SK-N-SH (cell line): ENCODE data around the gene TJAP1. TPM values are rescaled to one million over a fixed set of nuclear protein-coding genes. Genes with fewer than 3 reads are reported as not detected.

Experiments used
- CTCF ChIA-PET: fragments of 300-600, 350-600 bp; formaldehyde crosslinking; extraction: SDS; loops from one replicate; lab custom pipeline; 2021; lab: Yijun Ruan, JAX
- POLR2A ChIA-PET: fragments of 350-600 bp; sonication (Branson Sonifier 250); formaldehyde crosslinking; extraction: SDS; loops from one replicate; lab custom pipeline; 2020; ENCODE audit warnings: antibody characterized with exemption, inconsistent platforms; lab: Yijun Ruan, JAX
- DNase-seq: peaks from one replicate; pipeline ENCODE4 v3.0.0; 2012
- H2AFZ ChIP-seq: fragments of 200-600 bp; sonication (generic); 2 replicates; pipeline ENCODE4 v1.8.1; 2016; ENCODE audit warnings: antibody characterized with exemption, mild to moderate bottlenecking, low read depth
- H3F3A ChIP-seq: fragments of 200-600 bp; sonication (generic); replicated peaks from 2 replicates; pipeline ENCODE3; 2016; ENCODE audit warnings: antibody characterized with exemption, mild to moderate bottlenecking; ENCODE audit not compliant: insufficient read depth
- H3K27ac ChIP-seq, 2 experiments: fragments of 200-500 bp in 1 of 2; fragments of 200-600 bp in 1 of 2; sonication (Bioruptor generic) in 1 of 2; sonication (generic), shearing (Covaris generic) in 1 of 2; 2 replicates each; pipeline versions ENCODE4 v1.5.1 to v1.6.1; 2014 to 2016; ENCODE audit warnings: low read depth in 2 of 2, inconsistent platforms in 1 of 2, low read length in 1 of 2, mild to moderate bottlenecking in 1 of 2, mixed read lengths in 1 of 2
- H3K27me3 ChIP-seq: fragments of 200-600 bp; sonication (generic), shearing (Covaris generic); 2 replicates; pipeline ENCODE4 v1.6.1; 2016; ENCODE audit warnings: mixed run types; ENCODE audit not compliant: insufficient read depth
- H3K36me3 ChIP-seq, 2 experiments: fragments of 200-500 bp in 1 of 2; fragments of 200-600 bp in 1 of 2; sonication (Bioruptor generic) in 1 of 2; sonication (generic) in 1 of 2; replicated peaks in 1 of 2; 2 replicates each; pipeline versions ENCODE3 to v1.5.1; 2014 to 2016; ENCODE audit warnings: low read length in 1 of 2, mild to moderate bottlenecking in 1 of 2; ENCODE audit not compliant: insufficient read depth in 2 of 2, control insufficient read depth in 1 of 2
- H3K4me1 ChIP-seq, 2 experiments: fragments of 200-500 bp in 1 of 2; fragments of 200-600 bp in 1 of 2; sonication (Bioruptor generic) in 1 of 2; sonication (generic), shearing (Covaris generic) in 1 of 2; 2 replicates each; pipeline versions ENCODE4 v1.5.1 to v1.6.1; 2014 to 2016; ENCODE audit warnings: low read depth in 1 of 2, low read length in 1 of 2, mixed run types in 1 of 2; ENCODE audit not compliant: insufficient read depth in 2 of 2, control insufficient read depth in 1 of 2
- H3K4me2 ChIP-seq: fragments of 200-600 bp; sonication (generic), shearing (Covaris generic); 2 replicates; pipeline ENCODE4 v1.6.1; 2017; ENCODE audit warnings: mixed run types
- H3K4me3 ChIP-seq, 2 experiments: fragments of 200-500 bp in 1 of 2; fragments of 200-600 bp in 1 of 2; sonication (Bioruptor generic) in 1 of 2; sonication (generic), shearing (Covaris generic) in 1 of 2; 2 replicates each; pipeline versions ENCODE4 v1.5.1 to v1.8.1; 2014 to 2016; ENCODE audit warnings: low read depth in 2 of 2, inconsistent platforms in 1 of 2, low read length in 1 of 2, mild to moderate bottlenecking in 1 of 2, mixed read lengths in 1 of 2, moderate library complexity in 1 of 2
- H3K79me2 ChIP-seq: fragments of 200-600 bp; sonication (generic); 2 replicates; pipeline ENCODE4 v1.8.1; 2017; ENCODE audit warnings: mild to moderate bottlenecking; ENCODE audit not compliant: insufficient read depth
- H3K9ac ChIP-seq: fragments of 200-600 bp; sonication (generic); 2 replicates; pipeline ENCODE4 v1.6.1; 2017; ENCODE audit warnings: mixed run types
- H3K9me2 ChIP-seq: fragments of 200-600 bp; sonication (generic); 2 replicates; pipeline ENCODE4 v1.6.1; 2017; ENCODE audit warnings: mixed run types
- H3K9me3 ChIP-seq: fragments of 200-600 bp; sonication (generic); 2 replicates; pipeline ENCODE4 v1.6.1; 2017; ENCODE audit warnings: mixed run types, mild to moderate bottlenecking, moderate library complexity
- H4K20me1 ChIP-seq: fragments of 200-600 bp; sonication (generic); 2 replicates; pipeline ENCODE4 v1.6.1; 2017; ENCODE audit warnings: mild to moderate bottlenecking, mixed run types; ENCODE audit not compliant: insufficient read depth
- CHD2 ChIP-seq: fragments of 150-350 bp; IDR thresholded peaks from 2 replicates; pipeline ENCODE4 v1.6.1; 2018; ENCODE audit warnings: low read length; ENCODE audit not compliant: partially characterized antibody
- FOXJ3 ChIP-seq: sonication (generic); formaldehyde crosslinking; IDR thresholded peaks from 2 replicates; pipeline ENCODE4 v1.5.1; 2020; ENCODE audit warnings: mild to moderate bottlenecking, missing genetic modification reagents
- FOXM1 ChIP-seq: IDR thresholded peaks from 2 replicates; pipeline ENCODE4 v1.4.0; 2012; ENCODE audit warnings: low read depth, mild to moderate bottlenecking
- GABPA ChIP-seq: IDR thresholded peaks from 2 replicates; pipeline ENCODE4 v1.4.0; 2012; ENCODE audit warnings: low read depth, mild to moderate bottlenecking
- JUND ChIP-seq: IDR thresholded peaks from 2 replicates; pipeline ENCODE4 v1.4.0; 2012
- MEF2A ChIP-seq: IDR thresholded peaks from 2 replicates; pipeline ENCODE4 v1.4.0; 2012; ENCODE audit warnings: low read depth, borderline replicate concordance
- MXI1 ChIP-seq: IDR thresholded peaks from 2 replicates; pipeline ENCODE4 v1.6.1; 2012; ENCODE audit warnings: mild to moderate bottlenecking, low read depth, low read length, improper control_type of control experiment
- POLR2AphosphoS5 ChIP-seq: IDR thresholded peaks from 2 replicates; pipeline ENCODE4 v1.6.1; 2012; ENCODE audit warnings: low read depth, low read length
- RAD21 ChIP-seq: IDR thresholded peaks from 2 replicates; pipeline ENCODE4 v1.6.1; 2012; ENCODE audit warnings: mild to moderate bottlenecking, low read length
- RXRA ChIP-seq: IDR thresholded peaks from 2 replicates; pipeline ENCODE4 v1.4.0; 2012; ENCODE audit warnings: low read depth, mild to moderate bottlenecking, borderline replicate concordance
- SMC3 ChIP-seq: IDR thresholded peaks from 2 replicates; pipeline ENCODE4 v1.6.1; 2012; ENCODE audit warnings: low read depth, low read length, improper control_type of control experiment
- TAF1 ChIP-seq: IDR thresholded peaks from 2 replicates; pipeline ENCODE4 v1.6.1; 2012; ENCODE audit warnings: low read depth, mild to moderate bottlenecking, low read length, moderate library complexity, borderline replicate concordance
- TCF12 ChIP-seq: IDR thresholded peaks from 2 replicates; pipeline ENCODE4 v1.4.0; 2012
- TEAD4 ChIP-seq: IDR thresholded peaks from 2 replicates; pipeline ENCODE4 v1.4.0; 2012; ENCODE audit warnings: mild to moderate bottlenecking, borderline replicate concordance; ENCODE audit not compliant: insufficient read depth
- YY1 ChIP-seq: IDR thresholded peaks from 2 replicates; pipeline ENCODE4 v1.4.0; 2012; ENCODE audit warnings: low read depth, mild to moderate bottlenecking
- whole genome bisulfite sequencing: methylation state at CpG from one replicate; pipeline ENCODE4 v1.1.6; 2017; ENCODE audit warnings: low lambda C conversion rate; 5-methylcytosine and 5-hydroxymethylcytosine counted together
- polyA plus RNA-seq, 3 experiments: library from polyadenylated mRNA; depleted of rRNA; stranded (reverse); fragments of >200 nt; gene quantifications; 2 replicates each; pipeline ENCODE4 v1.2.3, GENCODE V29; 2012
- TF ChIP-seq, protein P1 (sequence below): fragments of 150-350 bp; IDR thresholded peaks from 2 replicates; pipeline ENCODE4 v1.6.1; 2016; ENCODE audit warnings: mild to moderate bottlenecking, low read depth, low read length
- TF ChIP-seq, protein P2 (sequence below): fragments of 200-600 bp; sonication (generic); IDR thresholded peaks from 2 replicates; pipeline ENCODE4 v1.6.1; 2017; ENCODE audit warnings: antibody characterized with exemption, mild to moderate bottlenecking, moderate library complexity
- TF ChIP-seq, protein P3 (sequence below): IDR thresholded peaks from 2 replicates; pipeline ENCODE4; 2012

The TJAP1 gene
- polyA plus RNA-seq, 1 of the 3 experiments (the other 2 are of a cell fraction) = 39.5 TPM

DNA sequence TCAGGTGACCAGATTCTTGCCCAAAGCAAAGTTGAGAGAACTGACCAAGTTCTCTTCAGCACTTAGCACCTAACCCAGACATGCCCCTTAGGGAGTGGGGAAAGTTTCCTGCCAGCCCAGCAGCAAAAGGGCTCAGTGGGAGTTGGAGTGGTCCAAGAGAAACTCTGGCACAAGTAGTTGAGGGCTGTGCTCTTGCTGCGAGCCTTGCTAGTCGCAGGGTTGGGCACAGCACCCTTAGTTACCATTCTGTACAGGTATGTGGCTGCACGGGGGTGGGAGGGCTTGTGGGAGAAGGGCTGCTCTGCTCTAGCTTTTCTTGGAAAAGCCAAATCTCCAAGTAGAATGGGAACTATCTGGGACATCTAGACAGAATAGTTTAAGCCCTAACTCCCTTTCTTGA lies 45.9 kb downstream of the TJAP1 start:
- ChIA-PET POLR2A (interaction anchor here (0.9 kb wide), 1 partner anchor 13 kb away, joined by 3 read pairs; the partner anchor contains the start of gene LRRC73), CTCF (interaction anchor here (1.1 kb wide), 1 partner anchor 16 kb away, joined by 4 read pairs; no protein-coding TSS in a partner anchor)
- Histone ChIP-seq H2AFZ (no peak overlapping the region), H3K4me1 (peaks cover 0 to 4% of the 10 kb centered on the region in 2 experiments; a peak in 1 of 4 replicates), H3K36me3 (peaks cover 78 to 85% of the 10 kb centered on the region in 2 experiments), H3K4me2 (no peak overlapping the region), H4K20me1 (no peaks in the 10 kb centered on the region), H3K4me3 (no peak overlapping the region)
- TF ChIP-seq, protein P1, sequence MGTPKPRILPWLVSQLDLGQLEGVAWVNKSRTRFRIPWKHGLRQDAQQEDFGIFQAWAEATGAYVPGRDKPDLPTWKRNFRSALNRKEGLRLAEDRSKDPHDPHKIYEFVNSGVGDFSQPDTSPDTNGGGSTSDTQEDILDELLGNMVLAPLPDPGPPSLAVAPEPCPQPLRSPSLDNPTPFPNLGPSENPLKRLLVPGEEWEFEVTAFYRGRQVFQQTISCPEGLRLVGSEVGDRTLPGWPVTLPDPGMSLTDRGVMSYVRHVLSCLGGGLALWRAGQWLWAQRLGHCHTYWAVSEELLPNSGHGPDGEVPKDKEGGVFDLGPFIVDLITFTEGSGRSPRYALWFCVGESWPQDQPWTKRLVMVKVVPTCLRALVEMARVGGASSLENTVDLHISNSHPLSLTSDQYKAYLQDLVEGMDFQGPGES = no peak
- no peak for TF ChIP-seq TAF1
- no peak for TF ChIP-seq GABPA
- TF ChIP-seq, protein P2, sequence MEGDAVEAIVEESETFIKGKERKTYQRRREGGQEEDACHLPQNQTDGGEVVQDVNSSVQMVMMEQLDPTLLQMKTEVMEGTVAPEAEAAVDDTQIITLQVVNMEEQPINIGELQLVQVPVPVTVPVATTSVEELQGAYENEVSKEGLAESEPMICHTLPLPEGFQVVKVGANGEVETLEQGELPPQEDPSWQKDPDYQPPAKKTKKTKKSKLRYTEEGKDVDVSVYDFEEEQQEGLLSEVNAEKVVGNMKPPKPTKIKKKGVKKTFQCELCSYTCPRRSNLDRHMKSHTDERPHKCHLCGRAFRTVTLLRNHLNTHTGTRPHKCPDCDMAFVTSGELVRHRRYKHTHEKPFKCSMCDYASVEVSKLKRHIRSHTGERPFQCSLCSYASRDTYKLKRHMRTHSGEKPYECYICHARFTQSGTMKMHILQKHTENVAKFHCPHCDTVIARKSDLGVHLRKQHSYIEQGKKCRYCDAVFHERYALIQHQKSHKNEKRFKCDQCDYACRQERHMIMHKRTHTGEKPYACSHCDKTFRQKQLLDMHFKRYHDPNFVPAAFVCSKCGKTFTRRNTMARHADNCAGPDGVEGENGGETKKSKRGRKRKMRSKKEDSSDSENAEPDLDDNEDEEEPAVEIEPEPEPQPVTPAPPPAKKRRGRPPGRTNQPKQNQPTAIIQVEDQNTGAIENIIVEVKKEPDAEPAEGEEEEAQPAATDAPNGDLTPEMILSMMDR = no peak
- no peak for TF ChIP-seq TCF12
- TF ChIP-seq, protein P3, sequence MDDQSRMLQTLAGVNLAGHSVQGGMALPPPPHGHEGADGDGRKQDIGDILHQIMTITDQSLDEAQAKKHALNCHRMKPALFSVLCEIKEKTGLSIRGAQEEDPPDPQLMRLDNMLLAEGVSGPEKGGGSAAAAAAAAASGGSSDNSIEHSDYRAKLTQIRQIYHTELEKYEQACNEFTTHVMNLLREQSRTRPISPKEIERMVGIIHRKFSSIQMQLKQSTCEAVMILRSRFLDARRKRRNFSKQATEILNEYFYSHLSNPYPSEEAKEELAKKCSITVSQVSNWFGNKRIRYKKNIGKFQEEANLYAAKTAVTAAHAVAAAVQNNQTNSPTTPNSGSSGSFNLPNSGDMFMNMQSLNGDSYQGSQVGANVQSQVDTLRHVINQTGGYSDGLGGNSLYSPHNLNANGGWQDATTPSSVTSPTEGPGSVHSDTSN = no peak
- no peak for TF ChIP-seq JUND
- TF ChIP-seq YY1 = no peak
- TF ChIP-seq FOXM1 = no peak
- TF ChIP-seq CHD2 = no peak
- TF ChIP-seq RXRA = no peak
- no peak for TF ChIP-seq FOXJ3
- TF ChIP-seq MEF2A = no peak
- no peak for TF ChIP-seq MXI1
- no peak for TF ChIP-seq POLR2AphosphoS5
- no peak for TF ChIP-seq SMC3
- no peak for TF ChIP-seq TEAD4
- no peak for TF ChIP-seq RAD21
- TF ChIP-seq, all 33 proteins: peak for 0
- Histone ChIP-seq H3K27me3 (no peaks in the 10 kb centered on the region), H3K79me2 (peaks cover 18% of the 10 kb centered on the region), H3F3A (peaks cover 6% of the 10 kb centered on the region), H3K9ac (no peak overlapping the region), H3K9me3 (no peaks in the 10 kb centered on the region), H3K27ac (no peak overlapping the region), H3K9me2 (no peaks in the 10 kb centered on the region)
- 96% methylated on average over 3 of the region's 3 CpGs for WGBS
- no peak for DNase-seq
